GM12878 (cell line): ENCODE results near the gene KCNB1. TPM values are rescaled to one million over a fixed set of nuclear protein-coding genes. Genes with fewer than 3 reads are reported as not detected.

Experiments
- ATAC-seq: fragments of 200-7000 bp; cut with Tn5 transposase; 3 replicates; pipeline ENCODE4 v1.9.1; 2020; ENCODE audit warnings: mild to moderate bottlenecking, moderate library complexity
- BruUV-seq: library from RNA; stranded (reverse); fragments of 400-500 nt; replicated peaks from 2 replicates; lab custom pipeline; 2021; lab: Mats Ljungman, UMichigan
- CTCF ChIA-PET: fragments of 300-600 bp; sonication (Branson Sonifier 250); formaldehyde crosslinking; extraction: SDS; loops from one replicate; lab custom pipeline; 2021; ENCODE audit warnings: inconsistent platforms; lab: Yijun Ruan, JAX
- POLR2A ChIA-PET: fragments of 350-600 bp; formaldehyde crosslinking; extraction: SDS; loops from one replicate; lab custom pipeline; 2021; ENCODE audit warnings: inconsistent platforms; lab: Charles Lee
- RAD21 ChIA-PET: fragments of 300-600 bp; sonication (Branson Sonifier 250); formaldehyde crosslinking; loops from one replicate; lab custom pipeline; 2023; ENCODE audit warnings: antibody characterized with exemption; ENCODE audit not compliant: unreplicated experiment; lab: Charles Lee
- SMC1A ChIA-PET: fragments of 300-600 bp; sonication (Branson Sonifier 250); formaldehyde crosslinking; loops from one replicate; lab custom pipeline; 2023; ENCODE audit not compliant: unreplicated experiment, uncharacterized antibody; lab: Charles Lee
- DNase-seq: peaks from one replicate; pipeline ENCODE4 v3.0.0-alpha.2; 2011; ENCODE audit warnings: low read depth, low spot score
- FAIRE-seq: peaks from 3 replicates; lab custom pipeline; 2011; peaks lifted over from hg19 to GRCh38; lab: Jason Lieb, UNC
- H2AFZ ChIP-seq: 2 replicates; pipeline ENCODE4 v1.6.0; 2011; ENCODE audit warnings: low read depth, low read length, control low read depth; ENCODE audit not compliant: control insufficient read depth
- H3K27ac ChIP-seq: 2 replicates; pipeline ENCODE4 v1.5.1; 2011; ENCODE audit warnings: control low read depth; ENCODE audit not compliant: control insufficient read depth, insufficient read depth
- H3K27me3 ChIP-seq, 2 experiments: replicated peaks in 1 of 2; 2 replicates each; pipeline versions ENCODE4 v1.6.0 to v1.6.1; 2011; ENCODE audit warnings: low read length in 1 of 2; ENCODE audit not compliant: control insufficient read depth in 2 of 2, insufficient read depth in 2 of 2
- H3K36me3 ChIP-seq, 2 experiments: 2 replicates each; pipeline ENCODE4 v1.5.1; 2011; ENCODE audit warnings: low read length in 1 of 2; ENCODE audit not compliant: control insufficient read depth in 2 of 2, insufficient read depth in 2 of 2
- H3K4me1 ChIP-seq: 2 replicates; pipeline ENCODE4 v1.6.1; 2011; ENCODE audit warnings: mild to moderate bottlenecking, low read length, moderate library complexity, mixed read lengths; ENCODE audit not compliant: control insufficient read depth, insufficient read depth
- H3K4me2 ChIP-seq: 2 replicates; pipeline ENCODE4 v1.6.0; 2011; ENCODE audit warnings: control low read depth; ENCODE audit not compliant: control insufficient read depth, insufficient read depth
- H3K4me3 ChIP-seq: fragments of 200-600 bp; sonication (generic); 2 replicates; pipeline ENCODE4 v1.5.1; 2016
- H3K79me2 ChIP-seq: 2 replicates; pipeline ENCODE4 v1.6.0; 2011; ENCODE audit warnings: low read length; ENCODE audit not compliant: control insufficient read depth, insufficient read depth
- H3K9ac ChIP-seq: 2 replicates; pipeline ENCODE4 v1.8.0; 2011; ENCODE audit warnings: low read length, control low read depth, mixed read lengths; ENCODE audit not compliant: control insufficient read depth, insufficient read depth
- H3K9me3 ChIP-seq: replicated peaks from 3 replicates; pipeline ENCODE4 v1.5.1; 2011; ENCODE audit warnings: mild to moderate bottlenecking, low read length; ENCODE audit not compliant: control insufficient read depth, insufficient read depth
- H4K20me1 ChIP-seq: 2 replicates; pipeline ENCODE4 v1.6.0; 2011; ENCODE audit not compliant: control insufficient read depth, insufficient read depth
- HCFC1 ChIP-seq: fragments of 150-350 bp; IDR thresholded peaks from 2 replicates; pipeline ENCODE4 v1.6.1; 2014; ENCODE audit warnings: low read length
- NFYB ChIP-seq: IDR thresholded peaks from 2 replicates; pipeline ENCODE4 v1.6.1; 2011; ENCODE audit warnings: low read depth, mild to moderate bottlenecking, low read length, improper control_type of control experiment, moderate library complexity; ENCODE audit not compliant: insufficient read depth
- RELB ChIP-seq: fragments of 450-650 bp; IDR thresholded peaks from 2 replicates; pipeline ENCODE4 v1.6.1; 2017; ENCODE audit warnings: low read depth, mild to moderate bottlenecking, moderate library complexity
- SIX5 ChIP-seq: IDR thresholded peaks from 2 replicates; pipeline ENCODE4 v1.6.1; 2011; ENCODE audit warnings: mild to moderate bottlenecking, low read depth, low read length, moderate library complexity; ENCODE audit not compliant: severe bottlenecking
- USF1 ChIP-seq: IDR thresholded peaks from 2 replicates; pipeline ENCODE4 v1.6.1; 2011; ENCODE audit warnings: borderline replicate concordance, low read depth, mild to moderate bottlenecking, moderate library complexity, mixed read lengths, low read length; ENCODE audit not compliant: insufficient read depth; ENCODE audit errors: extremely low read length
- WGBS: methylation state at CpG from one replicate; pipeline ENCODE4 v1.1.6; 2016; ENCODE audit warnings: low lambda C conversion rate; ENCODE audit not compliant: insufficient replicate concordance, insufficient coverage; ENCODE audit errors: missing lambda C conversion rate; 5-methylcytosine and 5-hydroxymethylcytosine counted together
- in situ Hi-C: fragments of 300-500 bp; cut with MboI; formaldehyde crosslinking; loops from 9 replicates; pipeline ENCODE4 v1.14.3; 2018; ENCODE audit warnings: mixed read lengths
- intact Hi-C: fragments of 100-400 bp; cut with micrococcal nuclease; formaldehyde crosslinking; loops from one replicate; pipeline ENCODE4 v1.14.2; 2022; ENCODE audit not compliant: unreplicated experiment
- polyA plus RNA-seq, 11 experiments: library from polyadenylated mRNA; depleted of rRNA in 4 of 11; unstranded in 6 of 11; stranded (reverse) in 5 of 11; fragments of >200 nt; fragmentation: Nextera tagmentation in 4 of 11; fragmentation: Illumina TruSeq in 1 of 11; extraction: Ambion mirVana in 4 of 11; extraction: Trizol in 1 of 11; gene quantifications; 1 replicate in 1 of 11; 2 replicates in 10 of 11; pipeline versions ENCODE4 v1.2.1 to v1.2.3, GENCODE V29; 2011 to 2016; ENCODE audit warnings: inconsistent platforms in 2 of 11, missing spikeins in 2 of 11, low read depth in 1 of 11
- total RNA-seq, 4 experiments: library from RNA; depleted of rRNA in 3 of 4; stranded (reverse); fragments of >200 nt in 3 of 4; fragmentation: Illumina TruSeq in 1 of 4; extraction: Trizol in 1 of 4; gene quantifications; 2 replicates each; pipeline versions ENCODE4 v1.2.1 to v1.2.3, GENCODE V29; 2013 to 2021

KCNB1 gene
- total and polyA plus RNA-seq, 10 of the 15 experiments (the other 5 are each of a cell fraction or from before 2014, with no cell fraction given), result 0.02 to 0.08 (median 0.03) TPM; not detected in 7

- ChIA-PET RAD21 (no interaction called here), CTCF (interaction anchor here (0.6 to 1.2 kb wide), 2 partner anchors 15 to 344 kb away, joined by 3 to 4 read pairs; no protein-coding TSS in a partner anchor), SMC1A (interaction anchor here (1.1 kb wide), 1 partner anchor 429 kb away, joined by 3 read pairs; no protein-coding TSS in a partner anchor), POLR2A (interaction anchor here (0.7 kb wide), 1 partner anchor 425 kb away, joined by 3 read pairs; no protein-coding TSS in a partner anchor)
- no peaks in the 10 kb centered on the region for H3K36me3 ChIP-seq
- intact Hi-C loops (no loop called here), in situ Hi-C loops (loop anchor here (25.0 kb wide), 1 partner anchor 165 kb away; no protein-coding TSS in a partner anchor)
- ATAC-seq, result peak; percentile 49; the same call in 2 of the 3 replicates
- no peaks in the 10 kb centered on the region; the same call in 2 of the 3 replicates for H3K9me3 ChIP-seq
- H2AFZ ChIP-seq, result no peak overlapping the region
- no peak for DNase-seq
- BruUV-seq, result no TSS peak
- H3K79me2 ChIP-seq, result no peaks in the 10 kb centered on the region
- no peak overlapping the region for H3K4me2 ChIP-seq
- no peaks in the 10 kb centered on the region for H3K4me1 ChIP-seq
- no peak overlapping the region for H3K9ac ChIP-seq
- H4K20me1 ChIP-seq, result no peaks in the 10 kb centered on the region
- H3K4me3 ChIP-seq, result no peak overlapping the region
- no peak for FAIRE-seq
- H3K27me3 ChIP-seq, result peaks cover 0 to 4% of the 10 kb centered on the region in 2 experiments; a peak in 2 of 4 replicates
- TF ChIP-seq NFYB (peak; percentile 65), RELB (no peak), USF1 (peak; percentile 52), SIX5 (peak; percentile 62), HCFC1 (0 out of 2 replicates have a peak, but pooled peaks have one; percentile 22)
- 30% methylated on average over 3 of the region's 3 CpGs for WGBS
- no peak overlapping the region for H3K27ac ChIP-seq
Measured at GRCh38 chr20:49501917-49502316, 19.4 kb upstream of the KCNB1 start.
